ENCODE measurements around the gene CCDC87. TPM values are rescaled to one million over a fixed set of nuclear protein-coding genes. Genes with fewer than 3 reads are reported as not detected.

The CCDC87 gene
- total and polyA plus RNA-seq, 7 donors: 0.06 to 1.1 (median 0.36) TPM; not detected in 1

DNA sequence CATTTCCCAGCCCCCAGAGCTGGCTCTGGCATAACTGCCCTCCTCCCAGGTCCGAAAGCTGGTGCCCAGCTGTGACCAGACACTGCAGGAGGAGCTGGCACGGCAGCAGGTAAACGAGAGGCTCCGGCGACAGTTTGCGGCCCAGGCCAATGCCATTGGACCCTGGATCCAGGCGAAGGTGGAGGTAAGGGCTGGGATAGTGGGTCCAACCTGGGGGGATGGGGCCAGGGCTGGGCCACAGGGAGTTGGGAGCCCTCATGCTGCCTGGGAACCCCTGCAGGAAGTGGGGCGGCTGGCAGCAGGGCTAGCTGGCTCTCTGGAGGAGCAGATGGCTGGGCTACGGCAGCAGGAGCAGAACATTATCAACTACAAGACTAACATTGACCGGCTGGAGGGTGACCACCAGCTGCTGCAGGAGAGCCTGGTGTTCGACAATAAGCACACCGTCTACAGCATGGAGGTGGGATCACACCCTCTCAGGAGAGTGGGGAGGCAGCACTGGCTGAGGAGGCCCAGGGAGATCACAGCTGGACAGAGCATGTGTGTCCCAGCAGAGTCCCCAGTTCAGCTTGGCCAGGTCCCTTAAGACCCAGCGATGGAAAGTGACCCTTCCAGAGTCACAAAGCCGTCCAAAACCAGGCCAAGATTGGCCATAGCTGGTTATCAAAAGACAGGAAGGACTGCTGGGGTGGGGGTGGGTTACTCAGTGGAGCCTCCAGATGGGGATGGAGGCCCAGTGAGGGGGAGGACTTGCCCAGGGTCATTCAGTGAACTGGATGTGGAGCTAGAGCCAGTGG, 31.5 kb downstream of the CCDC87 start:
- TF ChIP-seq, protein P1, sequence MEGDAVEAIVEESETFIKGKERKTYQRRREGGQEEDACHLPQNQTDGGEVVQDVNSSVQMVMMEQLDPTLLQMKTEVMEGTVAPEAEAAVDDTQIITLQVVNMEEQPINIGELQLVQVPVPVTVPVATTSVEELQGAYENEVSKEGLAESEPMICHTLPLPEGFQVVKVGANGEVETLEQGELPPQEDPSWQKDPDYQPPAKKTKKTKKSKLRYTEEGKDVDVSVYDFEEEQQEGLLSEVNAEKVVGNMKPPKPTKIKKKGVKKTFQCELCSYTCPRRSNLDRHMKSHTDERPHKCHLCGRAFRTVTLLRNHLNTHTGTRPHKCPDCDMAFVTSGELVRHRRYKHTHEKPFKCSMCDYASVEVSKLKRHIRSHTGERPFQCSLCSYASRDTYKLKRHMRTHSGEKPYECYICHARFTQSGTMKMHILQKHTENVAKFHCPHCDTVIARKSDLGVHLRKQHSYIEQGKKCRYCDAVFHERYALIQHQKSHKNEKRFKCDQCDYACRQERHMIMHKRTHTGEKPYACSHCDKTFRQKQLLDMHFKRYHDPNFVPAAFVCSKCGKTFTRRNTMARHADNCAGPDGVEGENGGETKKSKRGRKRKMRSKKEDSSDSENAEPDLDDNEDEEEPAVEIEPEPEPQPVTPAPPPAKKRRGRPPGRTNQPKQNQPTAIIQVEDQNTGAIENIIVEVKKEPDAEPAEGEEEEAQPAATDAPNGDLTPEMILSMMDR (IDR thresholded peaks at IDR 0.05): no peak

DNA sequence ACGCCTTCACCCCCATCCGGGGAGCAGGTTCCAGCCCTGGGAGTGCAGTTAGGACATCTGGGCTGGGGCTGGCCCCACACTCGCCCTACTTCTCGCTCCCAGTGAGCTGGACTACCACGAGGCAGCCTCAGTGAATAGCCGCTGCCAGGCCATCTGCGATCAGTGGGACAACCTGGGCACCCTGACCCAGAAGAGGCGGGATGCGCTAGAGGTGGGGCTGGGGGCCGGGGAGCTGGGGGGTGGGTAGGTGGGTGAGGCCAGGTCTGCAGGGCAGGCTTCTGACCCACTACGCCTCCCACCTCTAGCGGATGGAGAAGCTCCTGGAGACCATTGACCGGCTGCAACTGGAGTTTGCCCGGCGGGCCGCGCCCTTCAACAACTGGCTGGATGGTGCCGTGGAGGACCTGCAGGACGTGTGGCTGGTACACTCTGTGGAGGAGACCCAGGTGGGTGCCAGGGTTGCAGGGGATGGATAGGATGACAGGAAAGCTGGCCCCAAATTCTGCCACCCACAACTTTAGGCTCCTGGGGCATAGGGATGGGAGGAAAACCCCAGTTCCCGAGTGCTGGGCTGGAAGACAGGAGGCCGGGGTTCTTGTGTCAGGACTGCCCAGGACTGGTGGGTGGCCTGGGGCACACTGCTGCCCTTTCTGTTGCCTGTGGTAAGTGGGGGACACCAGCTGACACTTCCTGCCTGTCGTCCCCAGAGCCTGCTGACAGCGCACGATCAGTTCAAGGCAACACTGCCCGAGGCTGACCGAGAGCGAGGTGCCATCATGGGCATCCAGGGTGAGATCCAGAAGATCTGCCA, 32.8 kb downstream of the CCDC87 start:
- intact Hi-C loops (cut with DNase I): no loop called here
- no peak for DNase-seq
- TF ChIP-seq, protein P1 (IDR thresholded peaks at IDR 0.05): no peak
- Histone ChIP-seq H3K4me1 (peaks cover 4% of the 10 kb centered on the region), H3K4me3 (no peak overlapping the region), H3K36me3 (ENCODE audit: insufficient read depth in 1 of 2, low read depth in 1 of 2) (peaks cover 0 to 36% of the 10 kb centered on the region in 2 donors), H3K9me3 (no peaks in the 10 kb centered on the region), H3K27ac (no peak overlapping the region), H3K27me3 (ENCODE audit: insufficient read depth in 3 of 3, low read length in 2 of 3) (no peaks in the 10 kb centered on the region)
- ATAC-seq: peak in 3 of 4 donors; percentile 8 to 16 (median 15)
- WGBS, 3 donors: 73 to 75% (median 74%) methylated on average over 27 of the region's 27 CpGs

More for the DNA sequence above, 31.5 kb downstream of the CCDC87 start:
- no peak for ATAC-seq
- Histone ChIP-seq H3K27me3 (ENCODE audit: insufficient read depth in 3 of 3, low read length in 2 of 3) (no peaks in the 10 kb centered on the region), H3K36me3 (ENCODE audit: insufficient read depth in 1 of 2, low read depth in 1 of 2) (peaks cover 0 to 49% of the 10 kb centered on the region in 2 donors), H3K4me3 (no peak overlapping the region), H3K4me1 (peaks cover 4% of the 10 kb centered on the region), H3K9me3 (no peaks in the 10 kb centered on the region), H3K27ac (no peak overlapping the region)
- DNase-seq: no peak
- intact Hi-C loops (cut with DNase I): no loop called here
- WGBS, 3 donors: 66 to 79% (median 67%) methylated on average over 14 of the region's 14 CpGs

DNA sequence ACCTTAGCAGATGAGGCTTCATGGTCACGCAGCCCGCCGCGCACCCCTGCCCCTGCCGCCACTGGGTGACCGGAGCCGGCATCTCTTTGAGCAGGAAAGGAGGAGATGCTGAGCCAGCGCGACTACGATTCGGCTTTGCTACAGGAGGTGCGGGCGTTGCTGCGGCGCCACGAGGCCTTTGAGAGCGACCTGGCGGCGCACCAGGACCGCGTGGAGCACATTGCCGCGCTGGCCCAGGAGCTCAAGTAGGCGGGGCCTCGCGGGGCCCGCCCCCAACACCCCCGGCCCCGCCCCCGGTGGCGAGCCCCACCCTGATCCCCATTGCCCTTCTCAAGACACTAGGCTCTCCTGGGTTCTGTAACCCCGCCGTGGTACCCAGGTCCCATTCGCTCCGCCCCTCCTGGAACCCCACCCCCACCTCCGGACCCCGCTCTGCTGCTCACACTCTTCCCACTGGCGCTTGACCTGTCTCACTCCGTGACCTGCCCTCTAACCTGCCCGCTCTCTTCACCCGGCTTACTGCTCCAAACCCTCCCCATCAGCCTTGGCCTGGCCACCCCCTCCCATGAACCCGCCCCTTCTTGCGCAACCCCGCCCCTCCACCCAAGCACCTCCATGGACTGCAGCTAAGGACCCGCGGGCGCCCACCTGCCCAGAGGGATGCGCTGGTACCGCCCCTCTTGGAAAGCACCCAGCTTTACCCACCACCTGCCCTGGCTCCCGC, 33.6 kb downstream of the CCDC87 start:
- H3K4me3 ChIP-seq: peak overlapping the region; percentile 6
- no peaks in the 10 kb centered on the region for H3K9me3 ChIP-seq
- DNase-seq (peak; percentile 53 to 70), ATAC-seq (peak; percentile 39 to 60 (median 51))
- intact Hi-C loops (cut with DNase I): no loop called here
- WGBS, 3 donors: 15 to 26% (median 17%) methylated on average over 37 to 50 of the region's 50 CpGs
- no peaks in the 10 kb centered on the region for H3K27me3 ChIP-seq (ENCODE audit: insufficient read depth in 3 of 3, low read length in 2 of 3)
- TF ChIP-seq, protein P1 (IDR thresholded peaks at IDR 0.05): no peak
- peaks cover 0 to 28% of the 10 kb centered on the region in 2 donors for H3K36me3 ChIP-seq (ENCODE audit: insufficient read depth in 1 of 2, low read depth in 1 of 2)
- no peak overlapping the region for H3K27ac ChIP-seq
- H3K4me1 ChIP-seq: peaks cover 4% of the 10 kb centered on the region

DNA sequence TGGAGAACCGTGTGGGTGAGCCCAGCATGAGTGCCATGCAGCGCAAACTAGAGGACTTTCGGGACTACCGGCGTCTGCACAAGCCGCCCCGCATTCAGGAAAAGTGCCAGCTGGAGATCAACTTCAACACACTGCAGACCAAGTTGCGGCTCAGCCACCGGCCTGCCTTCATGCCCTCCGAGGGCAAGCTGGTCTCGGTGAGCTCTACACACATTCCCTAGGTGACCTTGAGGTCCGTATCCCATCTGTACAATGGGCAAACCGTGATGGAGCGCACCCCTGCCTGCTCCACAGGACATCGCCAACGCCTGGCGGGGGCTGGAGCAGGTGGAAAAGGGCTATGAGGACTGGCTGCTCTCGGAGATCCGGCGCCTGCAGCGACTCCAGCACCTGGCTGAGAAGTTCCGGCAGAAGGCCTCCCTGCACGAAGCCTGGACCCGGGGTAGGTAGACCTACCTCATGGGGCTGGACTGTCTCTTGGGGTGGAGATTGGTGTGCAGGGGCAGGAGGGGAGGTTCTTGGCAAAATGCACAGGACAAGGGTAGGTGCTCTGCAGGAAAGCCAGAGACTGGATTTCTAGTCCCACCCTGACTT, 35.0 kb downstream of the CCDC87 start:
- TF ChIP-seq, protein P1 (IDR thresholded peaks at IDR 0.05): no peak
- 71 to 85% (median 76%) methylated on average over 24 of the region's 24 CpGs for WGBS, 3 donors

More for the DNA sequence above, 35.0 kb downstream of the CCDC87 start:
- no peak overlapping the region for H3K27ac ChIP-seq
- intact Hi-C loops (cut with DNase I): no loop called here
- DNase-seq (no peak), ATAC-seq (no peak)
- no peak overlapping the region for H3K4me3 ChIP-seq
- H3K27me3 ChIP-seq (ENCODE audit: insufficient read depth in 3 of 3, low read length in 2 of 3): no peaks in the 10 kb centered on the region
- no peaks in the 10 kb centered on the region for H3K9me3 ChIP-seq
- peaks cover 0 to 14% of the 10 kb centered on the region in 2 donors for H3K36me3 ChIP-seq (ENCODE audit: insufficient read depth in 1 of 2, low read depth in 1 of 2)
- H3K4me1 ChIP-seq: peaks cover 4% of the 10 kb centered on the region
